Astrocyte (in vitro differentiated cells and primary cell): Measurements from ENCODE around the gene CALML5. TPM values are rescaled to one million over a fixed set of nuclear protein-coding genes. Genes with fewer than 3 reads are reported as not detected.

Source experiments
- DNase-seq: peaks from one replicate; pipeline ENCODE4 v3.0.0-alpha.2; 2010; ENCODE audit warnings: low read depth
- FAIRE-seq: peaks from 2 replicates; lab custom pipeline; 2011; peaks lifted over from hg19 to GRCh38; lab: Jason Lieb, UNC
- H2AFZ ChIP-seq: 2 replicates; pipeline ENCODE4 v1.6.0; 2012; ENCODE audit warnings: low read depth, low read length, inconsistent platforms
- H3K27ac ChIP-seq: 2 replicates; pipeline ENCODE4 v1.5.1; 2011; ENCODE audit warnings: low read depth, low read length, inconsistent platforms
- H3K27me3 ChIP-seq: 2 replicates; pipeline ENCODE4 v1.6.0; 2011; ENCODE audit warnings: low read length, inconsistent platforms; ENCODE audit not compliant: insufficient read depth
- H3K36me3 ChIP-seq: 2 replicates; pipeline ENCODE4 v1.5.1; 2011; ENCODE audit warnings: low read length, inconsistent platforms; ENCODE audit not compliant: insufficient read depth
- H3K4me1 ChIP-seq: 2 replicates; pipeline ENCODE4 v1.5.1; 2011; ENCODE audit warnings: low read length, inconsistent platforms; ENCODE audit not compliant: insufficient read depth
- H3K4me2 ChIP-seq: 2 replicates; pipeline ENCODE4 v1.6.0; 2012; ENCODE audit warnings: low read length, inconsistent platforms
- H3K4me3 ChIP-seq: 2 replicates; pipeline ENCODE4 v1.5.1; 2011; ENCODE audit warnings: low read depth, mild to moderate bottlenecking, low read length, inconsistent platforms; ENCODE audit not compliant: insufficient read depth
- H3K79me2 ChIP-seq: 2 replicates; pipeline ENCODE4 v1.6.0; 2012; ENCODE audit warnings: mild to moderate bottlenecking, low read length, inconsistent platforms; ENCODE audit not compliant: insufficient read depth
- H3K9ac ChIP-seq: 2 replicates; pipeline ENCODE4 v1.6.0; 2012; ENCODE audit warnings: mild to moderate bottlenecking, low read length, inconsistent platforms
- H3K9me3 ChIP-seq: 2 replicates; pipeline ENCODE4 v1.5.1; 2012; ENCODE audit warnings: low read depth, mild to moderate bottlenecking, low read length, inconsistent platforms; ENCODE audit not compliant: insufficient read depth
- H4K20me1 ChIP-seq: 2 replicates; pipeline ENCODE4 v1.6.0; 2012; ENCODE audit warnings: low read length, inconsistent platforms; ENCODE audit not compliant: insufficient read depth
- H3K27ac Mint-ChIP-seq: one replicate; pipeline ENCODE4 v1.8.0; 2021; ENCODE audit warnings: mild to moderate bottlenecking, mixed read lengths; ENCODE audit not compliant: unreplicated experiment
- H3K27me3 Mint-ChIP-seq: one replicate; pipeline ENCODE4 v1.8.0; 2021; ENCODE audit warnings: low read depth, mixed read lengths; ENCODE audit not compliant: unreplicated experiment
- H3K36me3 Mint-ChIP-seq: one replicate; pipeline ENCODE4 v1.8.0; 2021; ENCODE audit warnings: low read depth, mixed read lengths; ENCODE audit not compliant: unreplicated experiment
- H3K4me1 Mint-ChIP-seq: one replicate; pipeline ENCODE4 v1.8.0; 2021; ENCODE audit warnings: low read depth, mixed read lengths; ENCODE audit not compliant: unreplicated experiment
- H3K4me3 Mint-ChIP-seq: one replicate; pipeline ENCODE4 v1.8.0; 2021; ENCODE audit warnings: mild to moderate bottlenecking, moderate library complexity, mixed read lengths; ENCODE audit not compliant: unreplicated experiment
- H3K9me3 Mint-ChIP-seq: one replicate; pipeline ENCODE4 v1.8.0; 2021; ENCODE audit warnings: mild to moderate bottlenecking, mixed read lengths; ENCODE audit not compliant: unreplicated experiment
- CTCF ChIP-seq: IDR thresholded peaks from 2 replicates; pipeline ENCODE4 v1.5.1; 2011; ENCODE audit warnings: low read depth, mild to moderate bottlenecking, inconsistent platforms, low read length, moderate library complexity; ENCODE audit not compliant: insufficient read depth
- EZH2 ChIP-seq: IDR thresholded peaks from 2 replicates; pipeline ENCODE4 v1.6.1; 2012; ENCODE audit warnings: mild to moderate bottlenecking, low read length, inconsistent platforms; ENCODE audit not compliant: insufficient read depth
- total RNA-seq: library from RNA; stranded (reverse); gene quantifications from 2 replicates; pipeline ENCODE4 v1.2.1, GENCODE V29; 2021

Gene CALML5
- total RNA-seq, 1 donor from 2014 or later = not detected

GRCh38 chr10:5511885-5512280 lies 12.5 kb upstream of the CALML5 start:
- Mint-ChIP-seq H3K36me3 (no peaks in the 10 kb centered on the region), H3K4me1 (no peaks in the 10 kb centered on the region), H3K4me3 (no peak overlapping the region), H3K27ac (no peak overlapping the region), H3K9me3 (peaks cover 2% of the 10 kb centered on the region), H3K27me3 (peaks cover 55% of the 10 kb centered on the region)
- no peak for FAIRE-seq
- Histone ChIP-seq H3K27me3 (peaks cover 7% of the 10 kb centered on the region), H3K9me3 (no peaks in the 10 kb centered on the region), H3K4me3 (no peak overlapping the region), H3K79me2 (no peaks in the 10 kb centered on the region), H3K4me1 (no peaks in the 10 kb centered on the region), H4K20me1 (no peaks in the 10 kb centered on the region), H3K36me3 (no peaks in the 10 kb centered on the region), H3K27ac (no peak overlapping the region), H3K9ac (no peak overlapping the region), H3K4me2 (no peak overlapping the region), H2AFZ (no peak overlapping the region)
- TF ChIP-seq CTCF (no peak), EZH2 (no peak)
- DNase-seq = no peak

- no peaks in the 10 kb centered on the region for H3K4me1 Mint-ChIP-seq
These were observed 12.0 kb upstream of the CALML5 start for GRCh38 chr10:5511231-5511884.

More at GRCh38 chr10:5511231-5511884, 12.0 kb upstream of the CALML5 start:
- Histone ChIP-seq H3K4me1 (no peaks in the 10 kb centered on the region), H3K27ac (no peak overlapping the region), H3K4me2 (no peak overlapping the region), H3K79me2 (no peaks in the 10 kb centered on the region), H3K9ac (no peak overlapping the region), H4K20me1 (no peaks in the 10 kb centered on the region), H3K9me3 (no peaks in the 10 kb centered on the region), H3K27me3 (peaks cover 7% of the 10 kb centered on the region), H3K4me3 (no peak overlapping the region), H3K36me3 (no peaks in the 10 kb centered on the region), H2AFZ (no peak overlapping the region)
- FAIRE-seq (no peak), DNase-seq (no peak)
- H3K4me3 Mint-ChIP-seq = no peak overlapping the region
- TF ChIP-seq EZH2 = no peak
- TF ChIP-seq CTCF = no peak
- no peaks in the 10 kb centered on the region for H3K36me3 Mint-ChIP-seq
- peaks cover 50% of the 10 kb centered on the region for H3K27me3 Mint-ChIP-seq
- no peak overlapping the region for H3K27ac Mint-ChIP-seq
- peaks cover 1% of the 10 kb centered on the region for H3K9me3 Mint-ChIP-seq
